ENCODE measurements around the gene C1QTNF12.

Gene C1QTNF12

DNA sequence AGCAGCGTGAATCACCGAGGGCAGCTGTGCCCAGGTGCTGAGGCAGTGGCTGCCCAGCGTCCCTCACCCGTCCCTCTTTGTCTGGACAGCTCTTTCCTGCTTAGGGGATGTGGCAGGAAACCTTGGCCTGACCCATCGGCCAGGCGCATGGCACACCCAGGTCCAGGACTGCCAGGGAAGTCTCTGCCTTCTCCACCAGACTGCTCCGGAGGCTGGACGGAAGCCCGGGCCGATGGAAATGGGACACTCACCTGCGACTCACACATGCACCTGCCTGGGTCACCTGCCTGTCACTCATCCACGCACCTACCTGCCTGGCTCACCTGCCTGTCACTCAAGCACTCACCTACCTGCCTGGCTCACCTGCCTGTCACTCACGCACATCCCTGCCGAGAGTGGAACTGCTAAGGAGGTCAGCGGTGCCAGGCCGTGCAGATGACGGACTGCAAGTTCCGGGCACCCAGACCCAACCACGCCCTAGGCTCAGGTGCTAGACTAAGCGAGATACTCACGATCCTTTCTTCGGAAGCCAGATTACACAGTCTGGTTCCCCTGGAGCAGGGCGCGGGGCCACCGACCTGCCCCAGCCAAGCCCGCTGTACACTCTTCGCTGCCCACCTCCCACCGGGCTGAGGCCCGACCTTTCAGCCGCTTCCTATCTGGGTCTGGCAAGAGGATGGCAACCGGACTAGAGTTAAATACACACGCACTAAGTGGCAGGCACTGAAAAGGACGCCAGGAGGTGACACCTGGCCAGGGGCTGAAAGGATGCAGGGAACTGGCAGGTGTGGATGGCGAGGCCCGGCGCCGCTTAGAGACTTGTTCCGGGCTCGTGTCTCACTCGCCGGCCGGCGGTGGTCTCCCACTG lies 26.1 kb upstream of the C1QTNF12 start:
- Mint-ChIP-seq H3K27me3 (ENCODE audit: low read depth) (no peaks in the 10 kb centered on the region), H3K36me3 (ENCODE audit: low read depth) (peaks cover 9% of the 10 kb centered on the region), H3K9me3 (no peaks in the 10 kb centered on the region), H3K4me3 (peak overlapping the region; percentile 86 to 92 (median 89)), H3K4me1 (peaks cover 32% of the 10 kb centered on the region), H3K27ac (peak overlapping the region; percentile 33 to 80 (median 61))
- TF ChIP-seq, protein P1, sequence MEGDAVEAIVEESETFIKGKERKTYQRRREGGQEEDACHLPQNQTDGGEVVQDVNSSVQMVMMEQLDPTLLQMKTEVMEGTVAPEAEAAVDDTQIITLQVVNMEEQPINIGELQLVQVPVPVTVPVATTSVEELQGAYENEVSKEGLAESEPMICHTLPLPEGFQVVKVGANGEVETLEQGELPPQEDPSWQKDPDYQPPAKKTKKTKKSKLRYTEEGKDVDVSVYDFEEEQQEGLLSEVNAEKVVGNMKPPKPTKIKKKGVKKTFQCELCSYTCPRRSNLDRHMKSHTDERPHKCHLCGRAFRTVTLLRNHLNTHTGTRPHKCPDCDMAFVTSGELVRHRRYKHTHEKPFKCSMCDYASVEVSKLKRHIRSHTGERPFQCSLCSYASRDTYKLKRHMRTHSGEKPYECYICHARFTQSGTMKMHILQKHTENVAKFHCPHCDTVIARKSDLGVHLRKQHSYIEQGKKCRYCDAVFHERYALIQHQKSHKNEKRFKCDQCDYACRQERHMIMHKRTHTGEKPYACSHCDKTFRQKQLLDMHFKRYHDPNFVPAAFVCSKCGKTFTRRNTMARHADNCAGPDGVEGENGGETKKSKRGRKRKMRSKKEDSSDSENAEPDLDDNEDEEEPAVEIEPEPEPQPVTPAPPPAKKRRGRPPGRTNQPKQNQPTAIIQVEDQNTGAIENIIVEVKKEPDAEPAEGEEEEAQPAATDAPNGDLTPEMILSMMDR (IDR thresholded peaks at IDR 0.05; ENCODE audit: unreplicated experiment in 3 of 3) = no peak

DNA sequence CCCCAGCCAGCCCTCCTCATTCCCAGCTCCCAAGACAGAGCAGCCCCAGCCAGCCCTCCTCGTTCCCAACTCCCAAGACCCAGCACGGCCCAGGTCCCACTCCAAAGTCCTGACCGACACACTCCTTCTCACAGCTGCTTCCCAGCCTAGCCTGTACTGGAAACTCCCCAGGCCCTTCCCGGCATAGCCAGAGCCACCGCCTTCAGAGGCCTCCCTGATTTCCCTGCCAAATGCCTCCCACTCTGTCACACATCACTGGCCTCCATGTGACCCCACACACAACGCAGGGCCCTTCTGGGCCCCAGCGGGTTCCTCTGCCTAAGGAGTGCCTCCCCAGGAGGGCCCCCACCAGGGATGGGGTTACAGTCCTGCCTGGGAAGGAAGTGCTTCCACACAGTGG lies 24.3 kb upstream of the C1QTNF12 start:
- TF ChIP-seq, protein P1 (IDR thresholded peaks at IDR 0.05; ENCODE audit: unreplicated experiment in 3 of 3) = no peak
- no peaks in the 10 kb centered on the region for H3K27me3 Mint-ChIP-seq (ENCODE audit: low read depth)
- peaks cover 17% of the 10 kb centered on the region for H3K36me3 Mint-ChIP-seq (ENCODE audit: low read depth)
- H3K9me3 Mint-ChIP-seq = no peaks in the 10 kb centered on the region
- H3K4me3 Mint-ChIP-seq = peak overlapping the region; percentile 86 to 92 (median 87)
- peak overlapping the region; percentile 52 to 94 (median 77) for H3K27ac Mint-ChIP-seq
- H3K4me1 Mint-ChIP-seq = peaks cover 32% of the 10 kb centered on the region

DNA sequence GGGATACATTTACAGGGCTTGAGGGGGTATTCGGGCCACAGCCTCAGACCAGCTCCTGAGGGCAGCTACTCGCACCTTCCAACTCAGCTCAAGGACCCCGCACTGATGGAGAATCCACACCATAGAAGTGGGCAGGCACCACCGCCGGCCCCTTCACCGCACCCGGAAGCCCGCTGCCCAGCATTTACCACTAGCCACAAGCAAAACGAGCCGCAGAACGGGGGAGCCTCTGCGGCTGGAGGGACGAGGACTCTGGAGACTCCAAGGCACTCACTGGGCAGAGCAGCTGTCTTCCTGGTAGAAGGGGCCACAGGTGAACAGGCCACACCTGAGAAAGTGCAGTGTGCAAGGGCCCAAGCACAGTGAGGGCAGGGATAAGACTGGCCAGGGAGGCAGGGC lies 21.8 kb upstream of the C1QTNF12 start:
- Mint-ChIP-seq H3K4me3 (no peak overlapping the region), H3K27ac (no peak overlapping the region), H3K9me3 (no peaks in the 10 kb centered on the region), H3K27me3 (ENCODE audit: low read depth) (no peaks in the 10 kb centered on the region), H3K4me1 (peaks cover 37% of the 10 kb centered on the region), H3K36me3 (ENCODE audit: low read depth) (peaks cover 27% of the 10 kb centered on the region)
- TF ChIP-seq, protein P1 (IDR thresholded peaks at IDR 0.05; ENCODE audit: unreplicated experiment in 3 of 3) = no peak

- H3K27ac Mint-ChIP-seq = no peak overlapping the region
- no peak overlapping the region for H3K4me3 Mint-ChIP-seq
- peaks cover 30% of the 10 kb centered on the region for H3K36me3 Mint-ChIP-seq (ENCODE audit: low read depth)
- TF ChIP-seq, protein P1 (IDR thresholded peaks at IDR 0.05; ENCODE audit: unreplicated experiment in 3 of 3) = no peak
- no peaks in the 10 kb centered on the region for H3K9me3 Mint-ChIP-seq
- H3K27me3 Mint-ChIP-seq (ENCODE audit: low read depth) = no peaks in the 10 kb centered on the region
- H3K4me1 Mint-ChIP-seq = peaks cover 34% of the 10 kb centered on the region
Measured at GRCh38 chr1:1267488-1268283, 21.2 kb upstream of the C1QTNF12 start.

- H3K4me1 Mint-ChIP-seq = peaks cover 7% of the 10 kb centered on the region
- H3K27me3 Mint-ChIP-seq (ENCODE audit: low read depth) = no peaks in the 10 kb centered on the region
- TF ChIP-seq, protein P1 (IDR thresholded peaks at IDR 0.05; ENCODE audit: unreplicated experiment in 3 of 3) = no peak
- no peak overlapping the region for H3K4me3 Mint-ChIP-seq
- peaks cover 43% of the 10 kb centered on the region for H3K36me3 Mint-ChIP-seq (ENCODE audit: low read depth)
- H3K9me3 Mint-ChIP-seq = no peaks in the 10 kb centered on the region
- H3K27ac Mint-ChIP-seq = no peak overlapping the region
Measured at GRCh38 chr1:1264868-1265272, 18.3 kb upstream of the C1QTNF12 start.

Data from nephron (organoid).